Progenitor cell of endocrine pancreas (in vitro differentiated cells): ENCODE measurements around the gene LTBR. TPM values are rescaled to one million over a fixed set of nuclear protein-coding genes. Genes with fewer than 3 reads are reported as not detected.

Experiments
- DNase-seq: peaks from one replicate; pipeline ENCODE4 v3.0.0; 2021; ENCODE audit warnings: low spot score; ENCODE audit not compliant: unreplicated experiment
- H3K27ac Mint-ChIP-seq: 2 replicates; pipeline ENCODE4 v1.8.0; 2021; ENCODE audit warnings: mild to moderate bottlenecking, moderate library complexity, mixed read lengths
- H3K27me3 Mint-ChIP-seq: 2 replicates; pipeline ENCODE4 v1.8.0; 2021; ENCODE audit warnings: mixed read lengths
- H3K36me3 Mint-ChIP-seq: 2 replicates; pipeline ENCODE4 v1.8.0; 2022; ENCODE audit warnings: mixed read lengths; ENCODE audit not compliant: insufficient read depth
- H3K4me1 Mint-ChIP-seq: 2 replicates; pipeline ENCODE4 v1.8.0; 2021; ENCODE audit warnings: low read depth, mixed read lengths
- H3K4me3 Mint-ChIP-seq: 2 replicates; pipeline ENCODE4 v1.8.0; 2021; ENCODE audit warnings: low read depth, mild to moderate bottlenecking, moderate library complexity, mixed read lengths
- H3K9me3 Mint-ChIP-seq: 2 replicates; pipeline ENCODE4 v1.8.0; 2021; ENCODE audit warnings: low read depth, mixed read lengths
- CTCF ChIP-seq: fragments of 200-600 bp; sonication (generic); IDR thresholded peaks from one replicate; pipeline ENCODE4 v1.5.0; 2021; ENCODE audit warnings: antibody characterized with exemption, mild to moderate bottlenecking; ENCODE audit not compliant: unreplicated experiment
- total RNA-seq: library from RNA; stranded (reverse); gene quantifications from 2 replicates; pipeline ENCODE4 v1.2.1, GENCODE V29; 2021

The LTBR gene
- total RNA-seq, 1 donor from 2014 or later, result 17.8 TPM

GRCh38 chr12:6376079-6376869 lies 7.7 kb upstream of the LTBR start:
- Mint-ChIP-seq H3K9me3 (no peaks in the 10 kb centered on the region), H3K27ac (peak overlapping the region; percentile 91), H3K4me3 (peak overlapping the region; percentile 57), H3K27me3 (peaks cover 27% of the 10 kb centered on the region), H3K4me1 (peaks cover 54% of the 10 kb centered on the region), H3K36me3 (no peaks in the 10 kb centered on the region)
- TF ChIP-seq CTCF, result peak; percentile 63
- no peak for DNase-seq

GRCh38 chr12:6376870-6377666 lies 6.9 kb upstream of the LTBR start:
- Mint-ChIP-seq H3K27me3 (peaks cover 35% of the 10 kb centered on the region), H3K4me1 (peaks cover 51% of the 10 kb centered on the region), H3K27ac (peak overlapping the region; percentile 91), H3K4me3 (peak overlapping the region; percentile 10), H3K36me3 (no peaks in the 10 kb centered on the region), H3K9me3 (no peaks in the 10 kb centered on the region)
- no peak for DNase-seq
- TF ChIP-seq CTCF, result no peak

GRCh38 chr12:6377667-6377994 lies 6.3 kb upstream of the LTBR start:
- Mint-ChIP-seq H3K27me3 (peaks cover 40% of the 10 kb centered on the region), H3K4me3 (no peak overlapping the region), H3K27ac (no peak overlapping the region), H3K4me1 (peaks cover 45% of the 10 kb centered on the region), H3K36me3 (no peaks in the 10 kb centered on the region), H3K9me3 (no peaks in the 10 kb centered on the region)
- DNase-seq, result no peak
- no peak for TF ChIP-seq CTCF

GRCh38 chr12:6378709-6379472 lies 5.1 kb upstream of the LTBR start:
- H3K9me3 Mint-ChIP-seq, result no peaks in the 10 kb centered on the region
- DNase-seq, result no peak
- peaks cover 36% of the 10 kb centered on the region for H3K4me1 Mint-ChIP-seq
- TF ChIP-seq CTCF, result no peak
- no peak overlapping the region for H3K27ac Mint-ChIP-seq
- H3K4me3 Mint-ChIP-seq, result no peak overlapping the region
- H3K36me3 Mint-ChIP-seq, result no peaks in the 10 kb centered on the region
- peaks cover 42% of the 10 kb centered on the region for H3K27me3 Mint-ChIP-seq
